ENCODE measurements around the gene PAQR4.

DNA sequence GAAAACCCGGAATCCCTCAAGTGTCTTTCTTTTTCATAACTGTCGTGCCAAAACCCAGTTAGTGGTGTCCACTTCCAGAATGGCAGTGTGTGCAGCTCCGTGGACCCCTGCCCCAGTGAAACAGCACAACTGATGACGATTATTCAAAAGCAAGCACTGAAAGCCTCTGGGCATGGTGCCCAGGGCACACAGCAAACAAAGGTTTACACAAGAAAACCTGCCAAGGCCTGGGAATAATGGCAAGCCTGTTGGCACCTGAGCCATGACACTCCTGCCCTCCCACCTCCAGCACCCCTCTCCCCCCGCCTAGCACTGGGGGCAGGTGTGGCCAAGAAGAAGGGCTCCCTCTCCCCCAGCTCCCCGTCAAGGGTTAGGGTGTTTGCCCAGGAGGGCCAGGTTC lies 8.3 kb downstream of the PAQR4 start:
- TF ChIP-seq, protein P1, sequence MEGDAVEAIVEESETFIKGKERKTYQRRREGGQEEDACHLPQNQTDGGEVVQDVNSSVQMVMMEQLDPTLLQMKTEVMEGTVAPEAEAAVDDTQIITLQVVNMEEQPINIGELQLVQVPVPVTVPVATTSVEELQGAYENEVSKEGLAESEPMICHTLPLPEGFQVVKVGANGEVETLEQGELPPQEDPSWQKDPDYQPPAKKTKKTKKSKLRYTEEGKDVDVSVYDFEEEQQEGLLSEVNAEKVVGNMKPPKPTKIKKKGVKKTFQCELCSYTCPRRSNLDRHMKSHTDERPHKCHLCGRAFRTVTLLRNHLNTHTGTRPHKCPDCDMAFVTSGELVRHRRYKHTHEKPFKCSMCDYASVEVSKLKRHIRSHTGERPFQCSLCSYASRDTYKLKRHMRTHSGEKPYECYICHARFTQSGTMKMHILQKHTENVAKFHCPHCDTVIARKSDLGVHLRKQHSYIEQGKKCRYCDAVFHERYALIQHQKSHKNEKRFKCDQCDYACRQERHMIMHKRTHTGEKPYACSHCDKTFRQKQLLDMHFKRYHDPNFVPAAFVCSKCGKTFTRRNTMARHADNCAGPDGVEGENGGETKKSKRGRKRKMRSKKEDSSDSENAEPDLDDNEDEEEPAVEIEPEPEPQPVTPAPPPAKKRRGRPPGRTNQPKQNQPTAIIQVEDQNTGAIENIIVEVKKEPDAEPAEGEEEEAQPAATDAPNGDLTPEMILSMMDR (IDR thresholded peaks at IDR 0.05; ENCODE audit: poor library complexity, severe bottlenecking) = no peak
- TF ChIP-seq EZH2 (IDR thresholded peaks at IDR 0.05; ENCODE audit: borderline replicate concordance, insufficient read depth, low read length, poor library complexity, severe bottlenecking) = no peak
